ENCODE results near the gene PKIG. TPM values are rescaled to one million over a fixed set of nuclear protein-coding genes. Genes with fewer than 3 reads are reported as not detected.

Gene PKIG
- total RNA-seq, 1 donor from 2014 or later: 29.3 TPM

GRCh38 chr20:44627364-44628010 lies 45.1 kb downstream of the PKIG start:
- H3K4me3 Mint-ChIP-seq (ENCODE audit: unreplicated experiment): no peak overlapping the region
- H3K9me3 Mint-ChIP-seq (ENCODE audit: low read depth): peaks cover 8% of the 10 kb centered on the region
- H3K36me3 Mint-ChIP-seq (ENCODE audit: low read depth): peaks cover 11% of the 10 kb centered on the region
- DNase-seq (ENCODE audit: low spot score): no peak
- no peaks in the 10 kb centered on the region for H3K4me1 Mint-ChIP-seq (ENCODE audit: low read depth)
- no peaks in the 10 kb centered on the region for H3K27me3 Mint-ChIP-seq (ENCODE audit: low read depth)
- no peak for TF ChIP-seq CTCF (IDR thresholded peaks at IDR 0.05)
- H3K27ac Mint-ChIP-seq (ENCODE audit: unreplicated experiment): no peak overlapping the region

- Mint-ChIP-seq H3K4me3 (ENCODE audit: unreplicated experiment) (no peak overlapping the region), H3K4me1 (ENCODE audit: low read depth) (no peaks in the 10 kb centered on the region), H3K9me3 (ENCODE audit: low read depth) (no peaks in the 10 kb centered on the region), H3K27ac (ENCODE audit: unreplicated experiment) (no peak overlapping the region), H3K36me3 (ENCODE audit: low read depth) (peaks cover 3% of the 10 kb centered on the region), H3K27me3 (ENCODE audit: low read depth) (no peaks in the 10 kb centered on the region)
- no peak for TF ChIP-seq CTCF (IDR thresholded peaks at IDR 0.05)
- no peak for DNase-seq (ENCODE audit: low spot score)
These were observed 46.6 kb downstream of the PKIG start for GRCh38 chr20:44629017-44629385.

GRCh38 chr20:44629542-44629941 lies 47.2 kb downstream of the PKIG start:
- H3K4me3 Mint-ChIP-seq (ENCODE audit: unreplicated experiment): no peak overlapping the region
- no peak overlapping the region for H3K27ac Mint-ChIP-seq (ENCODE audit: unreplicated experiment)
- no peaks in the 10 kb centered on the region for H3K4me1 Mint-ChIP-seq (ENCODE audit: low read depth)
- H3K27me3 Mint-ChIP-seq (ENCODE audit: low read depth): no peaks in the 10 kb centered on the region
- DNase-seq (ENCODE audit: low spot score): no peak
- no peak for TF ChIP-seq CTCF (IDR thresholded peaks at IDR 0.05)
- H3K9me3 Mint-ChIP-seq (ENCODE audit: low read depth): no peaks in the 10 kb centered on the region
- peaks cover 3% of the 10 kb centered on the region for H3K36me3 Mint-ChIP-seq (ENCODE audit: low read depth)

- Mint-ChIP-seq H3K36me3 (ENCODE audit: low read depth) (peaks cover 5% of the 10 kb centered on the region), H3K27ac (ENCODE audit: unreplicated experiment) (no peak overlapping the region), H3K4me3 (ENCODE audit: unreplicated experiment) (no peak overlapping the region), H3K27me3 (ENCODE audit: low read depth) (no peaks in the 10 kb centered on the region), H3K4me1 (ENCODE audit: low read depth) (no peaks in the 10 kb centered on the region), H3K9me3 (ENCODE audit: low read depth) (no peaks in the 10 kb centered on the region)
- TF ChIP-seq CTCF (IDR thresholded peaks at IDR 0.05): no peak
- no peak for DNase-seq (ENCODE audit: low spot score)
These were observed 47.9 kb downstream of the PKIG start for GRCh38 chr20:44630297-44630696.

- Mint-ChIP-seq H3K36me3 (ENCODE audit: low read depth) (peaks cover 3% of the 10 kb centered on the region), H3K4me3 (ENCODE audit: unreplicated experiment) (no peak overlapping the region), H3K27ac (ENCODE audit: unreplicated experiment) (no peak overlapping the region), H3K4me1 (ENCODE audit: low read depth) (no peaks in the 10 kb centered on the region), H3K9me3 (ENCODE audit: low read depth) (no peaks in the 10 kb centered on the region), H3K27me3 (ENCODE audit: low read depth) (no peaks in the 10 kb centered on the region)
- TF ChIP-seq CTCF (IDR thresholded peaks at IDR 0.05): no peak
- no peak for DNase-seq (ENCODE audit: low spot score)
These were observed 49.8 kb downstream of the PKIG start for GRCh38 chr20:44632103-44632752.

Measured in chondrocyte (in vitro differentiated cells).